Epithelial cell of esophagus (primary cell): Measurements from ENCODE around the gene ACAP1.
A peak's percentile ranks its signal among the peaks of the same experiment; 100 is the strongest.

Experiments used
- DNase-seq: peaks from one replicate; pipeline ENCODE4 v3.0.0; 2010; ENCODE audit warnings: low read depth
- H3K4me3 ChIP-seq: 2 replicates; pipeline ENCODE4 v1.5.1; 2011; ENCODE audit warnings: mild to moderate bottlenecking, low read length, control low read depth
- TF ChIP-seq, protein P1 (sequence below): IDR thresholded peaks from 2 replicates; pipeline ENCODE4 v1.5.1; 2011; ENCODE audit warnings: low read depth, mild to moderate bottlenecking, low read length, control low read depth, inconsistent platforms; ENCODE audit not compliant: insufficient read depth; ENCODE audit errors: missing control alignments

The ACAP1 gene

DNA sequence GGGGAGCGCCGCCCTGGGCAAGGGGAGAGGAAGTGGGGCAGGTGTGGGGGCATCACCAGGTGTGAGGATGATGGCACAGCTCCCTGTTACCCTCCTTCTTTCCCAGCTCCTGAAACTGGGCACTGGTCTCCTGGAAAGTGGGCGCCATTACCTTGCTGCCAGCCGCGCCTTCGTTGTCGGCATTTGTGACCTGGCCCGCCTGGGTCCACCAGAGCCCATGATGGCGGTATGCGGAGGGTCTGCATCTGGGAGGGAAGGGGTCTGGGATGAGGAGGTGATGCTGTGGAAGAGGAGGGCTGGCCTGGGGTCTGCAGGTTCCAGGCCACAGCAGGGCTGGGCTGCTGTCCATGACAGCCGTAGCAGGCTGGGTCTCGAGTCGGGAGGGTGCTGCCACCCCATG is 5.5 kb downstream of the ACAP1 start:
- DNase-seq, result no peak
- TF ChIP-seq, protein P1, sequence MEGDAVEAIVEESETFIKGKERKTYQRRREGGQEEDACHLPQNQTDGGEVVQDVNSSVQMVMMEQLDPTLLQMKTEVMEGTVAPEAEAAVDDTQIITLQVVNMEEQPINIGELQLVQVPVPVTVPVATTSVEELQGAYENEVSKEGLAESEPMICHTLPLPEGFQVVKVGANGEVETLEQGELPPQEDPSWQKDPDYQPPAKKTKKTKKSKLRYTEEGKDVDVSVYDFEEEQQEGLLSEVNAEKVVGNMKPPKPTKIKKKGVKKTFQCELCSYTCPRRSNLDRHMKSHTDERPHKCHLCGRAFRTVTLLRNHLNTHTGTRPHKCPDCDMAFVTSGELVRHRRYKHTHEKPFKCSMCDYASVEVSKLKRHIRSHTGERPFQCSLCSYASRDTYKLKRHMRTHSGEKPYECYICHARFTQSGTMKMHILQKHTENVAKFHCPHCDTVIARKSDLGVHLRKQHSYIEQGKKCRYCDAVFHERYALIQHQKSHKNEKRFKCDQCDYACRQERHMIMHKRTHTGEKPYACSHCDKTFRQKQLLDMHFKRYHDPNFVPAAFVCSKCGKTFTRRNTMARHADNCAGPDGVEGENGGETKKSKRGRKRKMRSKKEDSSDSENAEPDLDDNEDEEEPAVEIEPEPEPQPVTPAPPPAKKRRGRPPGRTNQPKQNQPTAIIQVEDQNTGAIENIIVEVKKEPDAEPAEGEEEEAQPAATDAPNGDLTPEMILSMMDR, result no peak
- H3K4me3 ChIP-seq, result no peak overlapping the region

DNA sequence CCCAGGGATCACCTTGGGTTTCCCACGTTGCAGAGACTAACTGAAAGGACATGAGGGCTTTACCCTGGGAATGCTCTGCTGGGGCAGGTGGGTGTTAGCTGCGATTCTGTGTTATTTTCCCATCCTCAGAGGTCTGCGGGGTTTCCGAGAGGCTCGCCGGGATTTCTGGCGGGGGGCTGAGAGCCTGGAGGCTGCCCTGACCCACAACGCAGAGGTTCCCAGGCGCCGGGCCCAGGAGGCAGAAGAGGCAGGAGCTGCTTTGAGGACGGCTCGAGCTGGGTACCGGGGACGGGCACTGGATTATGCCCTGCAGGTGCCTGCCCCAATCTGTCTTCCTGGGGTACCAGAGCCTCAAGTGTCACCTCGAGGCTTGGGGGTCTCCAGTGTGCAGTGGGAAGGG is 6.9 kb downstream of the ACAP1 start:
- no peak for DNase-seq
- TF ChIP-seq, protein P1, result no peak
- H3K4me3 ChIP-seq, result no peak overlapping the region

DNA sequence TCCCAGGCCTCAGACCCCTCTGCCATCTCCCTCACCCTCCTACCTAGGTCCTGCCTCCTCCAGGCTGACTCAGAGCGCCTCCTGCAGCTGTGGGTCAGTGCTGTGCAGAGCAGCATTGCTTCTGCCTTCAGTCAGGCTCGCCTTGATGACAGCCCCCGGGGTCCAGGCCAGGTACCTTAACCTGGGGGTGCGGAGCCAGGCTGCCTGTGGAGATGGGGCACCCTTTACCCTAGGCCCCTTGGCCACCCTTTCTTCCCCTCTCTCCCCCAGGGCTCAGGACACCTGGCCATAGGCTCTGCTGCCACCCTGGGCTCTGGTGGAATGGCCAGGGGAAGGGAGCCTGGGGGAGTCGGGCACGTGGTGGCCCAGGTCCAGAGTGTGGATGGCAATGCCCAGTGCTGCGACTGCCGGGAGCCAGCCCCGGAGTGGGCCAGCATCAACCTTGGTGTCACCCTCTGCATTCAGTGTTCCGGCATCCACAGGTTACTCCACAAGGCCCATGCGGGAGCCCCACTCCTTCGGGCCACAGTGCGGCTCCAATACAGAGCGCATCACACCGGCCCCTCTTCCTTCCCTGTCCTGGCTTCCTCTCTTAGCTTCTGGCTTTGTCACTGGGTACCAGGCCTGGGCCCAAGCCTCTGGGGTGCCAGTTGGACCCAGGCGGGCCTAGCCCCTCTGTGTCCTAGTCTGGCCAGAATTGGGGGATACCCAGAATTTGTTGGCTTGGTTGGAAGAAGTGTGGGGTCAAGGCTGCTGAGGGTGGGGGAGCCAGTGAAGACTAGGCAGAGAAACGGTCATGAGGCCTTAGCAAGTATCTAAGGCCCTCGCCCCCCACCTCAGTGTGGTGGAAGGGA is 10.7 kb downstream of the ACAP1 start:
- H3K4me3 ChIP-seq, result no peak overlapping the region
- TF ChIP-seq, protein P1, result no peak
- no peak for DNase-seq

DNA sequence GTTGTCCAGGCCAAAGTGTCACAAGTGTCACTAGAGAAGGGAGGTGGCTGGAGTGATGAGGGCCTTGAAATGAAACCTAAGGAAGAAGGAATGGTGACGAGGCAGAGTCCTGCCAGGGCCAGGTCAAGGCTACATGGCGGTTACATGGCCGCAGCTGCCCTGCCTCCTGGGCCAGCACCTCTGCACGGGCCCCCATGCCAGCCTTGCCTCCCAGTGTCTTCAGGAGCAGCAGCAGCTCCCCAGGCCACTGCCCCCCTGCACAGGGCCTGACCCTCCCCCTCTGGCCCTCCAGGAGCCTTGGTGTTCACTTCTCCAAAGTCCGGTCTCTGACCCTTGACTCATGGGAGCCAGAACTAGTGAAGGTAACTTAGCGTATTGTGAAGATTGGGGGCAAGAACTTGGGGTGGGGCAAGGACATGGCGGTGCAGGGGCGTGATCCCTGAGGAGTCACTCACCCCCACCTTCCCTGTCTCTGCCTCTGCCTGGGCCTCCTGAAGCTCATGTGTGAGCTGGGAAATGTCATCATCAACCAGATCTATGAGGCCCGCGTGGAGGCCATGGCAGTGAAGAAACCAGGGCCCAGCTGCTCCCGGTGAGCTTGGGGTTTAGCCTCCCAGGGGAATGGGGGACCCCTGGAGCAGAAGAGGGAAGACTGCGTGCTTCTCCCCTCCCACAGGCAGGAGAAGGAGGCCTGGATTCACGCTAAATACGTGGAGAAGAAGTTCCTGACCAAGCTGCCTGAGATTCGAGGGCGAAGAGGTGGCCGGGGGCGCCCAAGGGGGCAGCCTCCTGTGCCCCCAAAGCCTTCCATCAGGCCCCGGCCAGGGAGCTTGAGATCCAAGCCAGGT is 11.5 kb downstream of the ACAP1 start:
- DNase-seq, result no peak
- H3K4me3 ChIP-seq, result no peak overlapping the region

DNA sequence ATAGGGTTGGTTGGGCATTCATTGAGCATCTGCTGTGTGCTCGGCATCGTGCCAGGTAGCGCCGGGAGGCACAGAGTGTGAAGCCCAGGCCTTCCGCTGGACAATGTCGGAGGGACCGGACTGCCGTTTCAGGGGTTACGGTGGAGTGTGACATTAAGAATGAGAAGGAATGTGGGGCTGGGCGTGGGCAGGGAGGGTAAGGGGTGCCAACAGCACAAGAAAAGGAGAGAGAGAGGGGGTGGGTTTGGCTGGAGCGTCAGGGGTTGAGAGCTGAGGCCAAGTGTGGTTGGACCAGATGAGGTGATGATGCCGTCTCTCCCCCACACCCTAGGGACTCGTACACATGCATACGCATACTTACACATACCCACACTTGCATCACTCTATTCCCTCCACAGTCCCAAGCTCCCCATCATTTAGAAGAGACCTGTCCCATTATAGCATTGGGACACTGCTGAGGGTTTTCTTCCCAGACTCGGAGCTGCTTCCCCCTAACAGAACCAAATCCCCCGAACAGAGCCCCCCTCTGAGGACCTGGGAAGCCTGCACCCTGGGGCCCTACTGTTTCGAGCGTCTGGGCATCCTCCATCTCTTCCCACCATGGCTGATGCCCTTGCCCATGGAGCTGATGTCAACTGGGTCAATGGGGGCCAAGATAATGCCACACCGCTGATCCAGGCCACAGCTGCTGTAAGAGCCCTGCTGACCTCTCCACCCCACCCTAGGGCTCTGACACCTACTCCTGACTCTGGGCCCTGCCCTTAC is 12.3 kb downstream of the ACAP1 start:
- peak; percentile 41 for DNase-seq
- TF ChIP-seq, protein P1, result no peak
- H3K4me3 ChIP-seq, result no peak overlapping the region

More for the DNA sequence above, 11.5 kb downstream of the ACAP1 start:
- TF ChIP-seq, protein P1, result no peak

DNA sequence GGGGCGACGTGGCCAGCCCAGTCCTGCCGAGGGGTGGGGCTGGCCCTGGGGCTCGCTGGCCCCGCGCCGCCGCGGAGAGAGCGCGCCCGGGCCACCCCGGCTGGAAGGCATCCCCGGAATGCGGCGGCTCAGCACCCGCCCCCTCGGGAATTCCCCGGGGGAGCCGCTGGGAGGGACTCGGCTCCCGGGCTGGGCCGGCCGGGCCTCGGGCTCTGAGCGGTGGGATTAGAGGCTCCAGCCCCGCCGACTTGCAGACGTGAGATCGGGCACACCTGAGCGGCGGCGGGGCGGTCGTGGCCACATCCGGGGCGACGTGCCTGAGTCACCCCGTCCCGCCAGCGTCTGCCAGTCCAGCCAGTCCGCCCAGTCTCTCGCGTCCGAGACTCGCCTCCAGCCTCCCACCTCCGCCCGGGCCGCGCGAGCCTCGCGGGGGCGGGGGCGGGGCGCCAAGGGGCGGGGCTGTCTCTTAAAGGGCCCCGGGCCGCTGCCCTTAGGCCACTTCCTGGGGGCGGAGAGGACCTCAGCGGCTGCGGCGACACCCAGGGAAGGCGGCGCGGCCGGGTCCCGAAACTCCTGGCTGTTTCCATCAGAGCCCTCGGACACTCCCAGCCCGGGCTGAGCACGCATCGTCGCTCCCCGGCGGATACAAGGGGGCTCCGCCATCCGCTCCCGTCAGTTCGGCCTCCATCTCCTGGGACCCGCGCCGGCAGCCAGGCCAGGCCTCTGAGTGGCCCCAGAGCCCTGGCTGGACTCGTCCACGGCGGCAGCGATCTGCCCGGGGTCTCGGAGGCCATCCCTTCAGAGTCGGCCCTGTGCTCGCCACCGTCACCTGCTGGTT is 15.6 kb downstream of the ACAP1 start, which contains the start of gene KCTD11:
KCTD11 (plus strand) TSS at position 498 of the 838 bp plus-strand sequence.
- TF ChIP-seq, protein P1, result peak; percentile 60
- peak; percentile 100 for DNase-seq
- H3K4me3 ChIP-seq, result peak within 1 kb of the TSS; percentile 89
